Anterior cingulate cortex (tissue), 58 donors: ENCODE measurements around the gene RNGTT.

ENCODE experiments used
- DNase-seq, 58 donors: peaks; one replicate each; lab custom pipeline; 2025; lab: John Stamatoyannopoulos, UW

Gene RNGTT

GRCh38 chr6:88626460-88626859, 337.0 kb downstream of the RNGTT start:
- DNase-seq: no peak

- no peak for DNase-seq
These were observed 339.9 kb downstream of the RNGTT start for GRCh38 chr6:88623531-88623930.

GRCh38 chr6:88619951-88620350, 343.5 kb downstream of the RNGTT start:
- no peak for DNase-seq

GRCh38 chr6:88616380-88616779, 347.0 kb downstream of the RNGTT start:
- no peak for DNase-seq

GRCh38 chr6:88614316-88614877, 349.0 kb downstream of the RNGTT start:
- no peak for DNase-seq

GRCh38 chr6:88612631-88613030, 350.8 kb downstream of the RNGTT start:
- DNase-seq: no peak

- no peak for DNase-seq
These were observed 351.7 kb downstream of the RNGTT start for GRCh38 chr6:88611721-88612120.

- peak in 2 of 58 donors; percentile 11 to 23 for DNase-seq
These were observed 353.4 kb downstream of the RNGTT start for GRCh38 chr6:88609983-88610382.

- no peak for DNase-seq
These were observed 358.1 kb downstream of the RNGTT start for GRCh38 chr6:88605271-88605670.

GRCh38 chr6:88599571-88599970, 363.8 kb downstream of the RNGTT start:
- no peak for DNase-seq

- no peak for DNase-seq
These were observed 366.6 kb downstream of the RNGTT start for GRCh38 chr6:88596801-88597200.

GRCh38 chr6:88588938-88589337, 374.5 kb downstream of the RNGTT start:
- DNase-seq: no peak

- peak in 2 of 58 donors; percentile 50 to 51 for DNase-seq
These were observed 376.3 kb downstream of the RNGTT start for GRCh38 chr6:88587150-88587520.

- peak in 41 of 58 donors; percentile 9 to 85 (median 48) for DNase-seq
These were observed 376.9 kb downstream of the RNGTT start for GRCh38 chr6:88586371-88587149.

GRCh38 chr6:88585276-88585692, 378.1 kb downstream of the RNGTT start:
- peak in 3 of 58 donors; percentile 23 to 42 (median 33) for DNase-seq

GRCh38 chr6:88584581-88585275, 378.7 kb downstream of the RNGTT start:
- DNase-seq: peak in 8 of 58 donors; percentile 17 to 49 (median 26)

GRCh38 chr6:88577461-88577860, 386.0 kb downstream of the RNGTT start:
- DNase-seq: no peak

- no peak for DNase-seq
These were observed 387.9 kb downstream of the RNGTT start for GRCh38 chr6:88575536-88575935.

- peak in 2 of 58 donors; percentile 13 to 18 for DNase-seq
These were observed 388.8 kb downstream of the RNGTT start for GRCh38 chr6:88574651-88575050.

GRCh38 chr6:88574031-88574430, 389.4 kb downstream of the RNGTT start:
- DNase-seq: no peak

GRCh38 chr6:88573561-88573960, 389.9 kb downstream of the RNGTT start:
- no peak for DNase-seq
